ENCODE measurements around the gene AMH. TPM values are rescaled to one million over a fixed set of nuclear protein-coding genes. Genes with fewer than 3 reads are reported as not detected.
A peak's percentile ranks its signal among the peaks of the same experiment; 100 is the strongest.

The AMH gene
- total and polyA plus RNA-seq, 2 of the 4 experiments (the other 2 are of a cell fraction): 0.86 TPM; not detected in 1

DNA sequence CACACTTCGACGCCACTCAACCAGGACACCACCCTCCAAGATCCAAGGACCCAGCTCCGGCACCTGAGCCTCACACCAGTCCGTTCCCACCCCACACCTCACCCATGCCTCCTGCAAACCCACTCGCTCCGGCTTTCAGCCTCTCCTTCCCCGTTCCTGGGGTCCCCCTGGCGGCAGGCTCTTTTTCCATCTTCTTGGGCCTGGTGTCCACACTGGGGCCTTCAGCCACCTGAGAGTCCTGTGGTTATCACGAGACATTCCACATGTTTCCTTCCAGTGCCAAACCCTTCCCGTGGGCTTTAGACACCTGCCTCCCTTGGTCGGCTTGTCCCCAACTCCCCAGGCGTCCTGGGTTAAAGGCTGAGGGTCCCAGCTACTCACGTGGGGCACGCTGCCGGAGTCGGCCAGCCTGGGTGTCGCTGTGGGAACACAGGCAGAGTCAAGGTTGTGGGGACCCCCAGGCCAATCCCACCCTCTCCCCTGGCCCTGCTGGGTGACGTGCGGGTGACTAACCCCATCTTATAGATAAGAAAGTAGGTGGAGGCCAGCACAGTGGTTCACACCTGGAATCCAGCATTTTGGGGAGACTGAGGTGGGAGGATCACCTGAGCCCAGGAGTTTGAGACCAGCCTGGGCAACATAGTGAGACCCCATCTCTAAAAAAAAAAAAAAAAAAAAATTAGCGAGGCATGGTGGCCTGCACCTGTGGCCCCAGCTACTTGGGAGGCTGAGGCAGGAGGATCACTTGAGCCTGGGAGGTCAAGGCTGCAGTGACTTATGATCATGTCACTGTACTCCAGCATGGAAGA is 5.1 kb downstream of the AMH start:
- H2BK5ac ChIP-seq (ENCODE audit: low read depth, low read length, poor library complexity, severe bottlenecking): no peak overlapping the region
- peak overlapping the region; percentile 44 for H2AK9ac ChIP-seq (replicated peaks; ENCODE audit: low read depth, low read length, poor library complexity)
- H3K23ac ChIP-seq (ENCODE audit: low read depth, low read length): no peak overlapping the region
- in situ Hi-C loops (cut with MboI; ENCODE audit: low sequenced_read_pairs) (no loop called here), dilution Hi-C loops (cut with HindIII; ENCODE audit: low sequenced_read_pairs, unreplicated experiment) (no loop called here), intact Hi-C loops (cut with micrococcal nuclease) (no loop called here)
- H2AFZ ChIP-seq (replicated peaks; ENCODE audit: low read length, poor library complexity): no peak overlapping the region
- no peak overlapping the region for H2BK120ac ChIP-seq (ENCODE audit: low read depth, low read length)
- no peaks in the 10 kb centered on the region for H3K9me3 ChIP-seq (ENCODE audit: control insufficient read depth, insufficient read depth, low read length)
- H2AK5ac ChIP-seq (ENCODE audit: low read depth, low read length): no peak overlapping the region
- no peak overlapping the region for H4K8ac ChIP-seq (ENCODE audit: low read depth in 2 of 2, low read length in 2 of 2)
- peaks cover 12% of the 10 kb centered on the region for H4K20me1 ChIP-seq (ENCODE audit: insufficient read depth, low read length)
- 0 out of 2 replicates have a peak, but pooled peaks cover under 1% of the 10 kb centered on the region for H3K36me3 ChIP-seq (ENCODE audit: control insufficient read depth, insufficient read depth, low read length)
- no peak overlapping the region for H4K91ac ChIP-seq (ENCODE audit: insufficient read depth, low read depth, low read length)
- no peak overlapping the region for H2BK15ac ChIP-seq (ENCODE audit: low read depth, low read length)
- POLR2A ChIA-PET (ENCODE audit: unreplicated experiment): no interaction called here
- WGBS, 2 experiments (ENCODE audit: extremely low coverage in 2 of 2, insufficient read length in 1 of 2): 48% methylated on average over 7 of the region's 20 CpGs; no CpG with 5 or more reads in 1 of the 2 experiments
- CTCF ChIA-PET: no interaction called here
- no peak overlapping the region for H3K14ac ChIP-seq (replicated peaks; ENCODE audit: low read depth, low read length)
- no peak overlapping the region for H3K18ac ChIP-seq (ENCODE audit: low read depth, low read length)
- no peak overlapping the region for H3K56ac ChIP-seq (ENCODE audit: extremely low read depth, insufficient read depth, low read length)
- H3K4ac ChIP-seq (ENCODE audit: low read depth, low read length): no peak overlapping the region
- H3K9ac ChIP-seq (ENCODE audit: low read depth, low read length): no peak overlapping the region
- no peak overlapping the region for H4K5ac ChIP-seq (ENCODE audit: low read depth, low read length)
- no peaks in the 10 kb centered on the region for H3K79me1 ChIP-seq (ENCODE audit: low read depth in 1 of 2, low read length in 2 of 2)
- no peak overlapping the region for H3K4me3 ChIP-seq (ENCODE audit: insufficient read depth, low read depth, low read length)
- H3K4me1 ChIP-seq (ENCODE audit: control insufficient read depth, insufficient read depth, low read length): peaks cover 4% of the 10 kb centered on the region; the same call in 1 of the 2 replicates
- no peak overlapping the region for H3K4me2 ChIP-seq (ENCODE audit: low read depth, low read length)
- peak; percentile 27; the same call in 1 of the 2 replicates for ATAC-seq (ENCODE audit: low read depth)
- BruUV-seq (replicated peaks): no TSS peak
- H3K27me3 ChIP-seq (ENCODE audit: control insufficient read depth, insufficient read depth, low read length): peaks cover 36% of the 10 kb centered on the region
- DNase-seq: peak; percentile 23
- no peak overlapping the region for H2BK20ac ChIP-seq (ENCODE audit: low read depth, low read length)
- no peaks in the 10 kb centered on the region for H3K9me1 ChIP-seq (ENCODE audit: insufficient read depth, low read length)
- no peak overlapping the region for H3K27ac ChIP-seq (ENCODE audit: insufficient read depth, low read length)
- TF ChIP-seq POLR2A (IDR thresholded peaks at IDR 0.05; ENCODE audit: low read depth, low read length) (no peak), MAZ (IDR thresholded peaks at IDR 0.05; ENCODE audit: borderline replicate concordance, low read depth, low read length) (no peak), NFE2L2 (IDR thresholded peaks at IDR 0.05; ENCODE audit: low read depth, low read length) (no peak), RFX5 (IDR thresholded peaks at IDR 0.05; ENCODE audit: low read depth, low read length) (no peak), FOS (IDR thresholded peaks at IDR 0.05; ENCODE audit: low read depth, low read length) (no peak), RAD21 (IDR thresholded peaks at IDR 0.05; ENCODE audit: low read length) (peak; percentile 33; the same call in 1 of the 2 replicates), CEBPB (IDR thresholded peaks at IDR 0.05; ENCODE audit: low read depth, low read length) (no peak), SMC3 (IDR thresholded peaks at IDR 0.05; ENCODE audit: low read depth, low read length) (0 out of 2 replicates have a peak, but pooled peaks have one; percentile 15), MAFK (IDR thresholded peaks at IDR 0.05; ENCODE audit: low read depth, low read length) (no peak), BHLHE40 (IDR thresholded peaks at IDR 0.05; ENCODE audit: low read depth, low read length) (no peak), RCOR1 (IDR thresholded peaks at IDR 0.05; ENCODE audit: insufficient replicate concordance, low read length) (no peak), MXI1 (IDR thresholded peaks at IDR 0.05; ENCODE audit: borderline replicate concordance, low read depth, low read length) (no peak)
- TF ChIP-seq, protein P1, sequence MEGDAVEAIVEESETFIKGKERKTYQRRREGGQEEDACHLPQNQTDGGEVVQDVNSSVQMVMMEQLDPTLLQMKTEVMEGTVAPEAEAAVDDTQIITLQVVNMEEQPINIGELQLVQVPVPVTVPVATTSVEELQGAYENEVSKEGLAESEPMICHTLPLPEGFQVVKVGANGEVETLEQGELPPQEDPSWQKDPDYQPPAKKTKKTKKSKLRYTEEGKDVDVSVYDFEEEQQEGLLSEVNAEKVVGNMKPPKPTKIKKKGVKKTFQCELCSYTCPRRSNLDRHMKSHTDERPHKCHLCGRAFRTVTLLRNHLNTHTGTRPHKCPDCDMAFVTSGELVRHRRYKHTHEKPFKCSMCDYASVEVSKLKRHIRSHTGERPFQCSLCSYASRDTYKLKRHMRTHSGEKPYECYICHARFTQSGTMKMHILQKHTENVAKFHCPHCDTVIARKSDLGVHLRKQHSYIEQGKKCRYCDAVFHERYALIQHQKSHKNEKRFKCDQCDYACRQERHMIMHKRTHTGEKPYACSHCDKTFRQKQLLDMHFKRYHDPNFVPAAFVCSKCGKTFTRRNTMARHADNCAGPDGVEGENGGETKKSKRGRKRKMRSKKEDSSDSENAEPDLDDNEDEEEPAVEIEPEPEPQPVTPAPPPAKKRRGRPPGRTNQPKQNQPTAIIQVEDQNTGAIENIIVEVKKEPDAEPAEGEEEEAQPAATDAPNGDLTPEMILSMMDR (conservative IDR thresholded peaks at IDR 0.05; ENCODE audit: low read depth, low read length): peak; percentile 42
- TF ChIP-seq, protein P2, sequence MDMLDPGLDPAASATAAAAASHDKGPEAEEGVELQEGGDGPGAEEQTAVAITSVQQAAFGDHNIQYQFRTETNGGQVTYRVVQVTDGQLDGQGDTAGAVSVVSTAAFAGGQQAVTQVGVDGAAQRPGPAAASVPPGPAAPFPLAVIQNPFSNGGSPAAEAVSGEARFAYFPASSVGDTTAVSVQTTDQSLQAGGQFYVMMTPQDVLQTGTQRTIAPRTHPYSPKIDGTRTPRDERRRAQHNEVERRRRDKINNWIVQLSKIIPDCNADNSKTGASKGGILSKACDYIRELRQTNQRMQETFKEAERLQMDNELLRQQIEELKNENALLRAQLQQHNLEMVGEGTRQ (IDR thresholded peaks at IDR 0.05; ENCODE audit: low read depth, low read length): no peak
- TF ChIP-seq, protein P3, sequence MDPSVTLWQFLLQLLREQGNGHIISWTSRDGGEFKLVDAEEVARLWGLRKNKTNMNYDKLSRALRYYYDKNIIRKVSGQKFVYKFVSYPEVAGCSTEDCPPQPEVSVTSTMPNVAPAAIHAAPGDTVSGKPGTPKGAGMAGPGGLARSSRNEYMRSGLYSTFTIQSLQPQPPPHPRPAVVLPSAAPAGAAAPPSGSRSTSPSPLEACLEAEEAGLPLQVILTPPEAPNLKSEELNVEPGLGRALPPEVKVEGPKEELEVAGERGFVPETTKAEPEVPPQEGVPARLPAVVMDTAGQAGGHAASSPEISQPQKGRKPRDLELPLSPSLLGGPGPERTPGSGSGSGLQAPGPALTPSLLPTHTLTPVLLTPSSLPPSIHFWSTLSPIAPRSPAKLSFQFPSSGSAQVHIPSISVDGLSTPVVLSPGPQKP (IDR thresholded peaks at IDR 0.05; ENCODE audit: borderline replicate concordance, low read depth, low read length): no peak

Data from IMR-90 (cell line).